HepG2 (cell line): ENCODE results near the gene DDRGK1. TPM values are rescaled to one million over a fixed set of nuclear protein-coding genes. Genes with fewer than 3 reads are reported as not detected.

Experiments
- DMAP1 ChIP-seq: IDR thresholded peaks from 2 replicates; pipeline ENCODE4 v1.6.1; 2016
- DNMT3B ChIP-seq: conservative IDR thresholded peaks from 2 replicates; pipeline ENCODE4 v1.6.1; 2016; ENCODE audit warnings: missing biosample characterization, control low read depth
- E2F5 ChIP-seq: sonication (generic); formaldehyde crosslinking; conservative IDR thresholded peaks from 2 replicates; pipeline ENCODE4 v1.4.0; 2020; ENCODE audit warnings: missing genetic modification reagents
- GPN1 ChIP-seq: sonication (generic); formaldehyde crosslinking; IDR thresholded peaks from 2 replicates; pipeline ENCODE4 v1.5.1; 2020; ENCODE audit warnings: missing genetic modification reagents, borderline replicate concordance
- HDAC6 ChIP-seq: fragments of 200-600 bp; sonication (generic); IDR thresholded peaks from 2 replicates; pipeline ENCODE4 v1.7.0; 2017; ENCODE audit warnings: mild to moderate bottlenecking, antibody characterized with exemption, low read length, low read depth
- HMG20B ChIP-seq: conservative IDR thresholded peaks from 2 replicates; pipeline ENCODE4 v1.6.1; 2016; ENCODE audit warnings: missing genetic modification reagents, missing compliant biosample characterization
- HOXA3 ChIP-seq: sonication (generic); formaldehyde crosslinking; IDR thresholded peaks from 2 replicates; pipeline ENCODE4 v1.5.0; 2020; ENCODE audit warnings: missing genetic modification reagents
- MATR3 ChIP-seq: sonication (generic); formaldehyde crosslinking; IDR thresholded peaks from 2 replicates; pipeline ENCODE4 v1.4.0; 2020; ENCODE audit warnings: missing genetic modification reagents
- MTERF4 ChIP-seq: sonication (generic); formaldehyde crosslinking; IDR thresholded peaks from 2 replicates; pipeline ENCODE4 v1.8.0; 2023; ENCODE audit warnings: mild to moderate bottlenecking, missing genetic modification reagents
- MZF1 ChIP-seq: sonication (generic); formaldehyde crosslinking; IDR thresholded peaks from 2 replicates; pipeline ENCODE4 v1.8.1; 2023; ENCODE audit warnings: mild to moderate bottlenecking, missing genetic modification reagents, borderline replicate concordance
- NCOA1 ChIP-seq: sonication (generic); formaldehyde crosslinking; IDR thresholded peaks from 2 replicates; pipeline ENCODE4 v1.9.0; 2021; ENCODE audit warnings: missing genetic modification reagents
- PCBP2 ChIP-seq: fragments of 200-400 bp; formaldehyde crosslinking; optimal IDR thresholded peaks from 2 replicates; pipeline ENCODE3; 2018; ENCODE audit warnings: low read length, low read depth; ENCODE audit not compliant: poor library complexity, severe bottlenecking
- PHB2 ChIP-seq: fragments of 450-650 bp; IDR thresholded peaks from 2 replicates; pipeline ENCODE4 v1.6.1; 2018; ENCODE audit not compliant: partially characterized antibody
- TCF12 ChIP-seq, 2 experiments: fragments of 450-650 bp in 1 of 2; sonication (generic) in 1 of 2; formaldehyde crosslinking in 1 of 2; IDR thresholded peaks; 2 replicates each; pipeline versions ENCODE4 v1.6.1 to v1.8.0; 2017 to 2022; ENCODE audit warnings: antibody characterized with exemption in 1 of 2, mild to moderate bottlenecking in 1 of 2, missing genetic modification reagents in 1 of 2, moderate library complexity in 1 of 2
- ZBTB33 ChIP-seq: sonication (generic); formaldehyde crosslinking; IDR thresholded peaks from 2 replicates; pipeline ENCODE4 v1.4.0; 2020; ENCODE audit warnings: missing genetic modification reagents
- ZFP82 ChIP-seq: sonication (generic); formaldehyde crosslinking; IDR thresholded peaks from 2 replicates; pipeline ENCODE4 v1.5.1; 2020; ENCODE audit warnings: mild to moderate bottlenecking, missing genetic modification reagents, borderline replicate concordance
- ZNF121 ChIP-seq: sonication (generic); formaldehyde crosslinking; IDR thresholded peaks from 2 replicates; pipeline ENCODE4 v1.5.0; 2020; ENCODE audit warnings: mild to moderate bottlenecking, missing genetic modification reagents
- ZNF24 ChIP-seq: fragments of 450-650 bp; IDR thresholded peaks from 2 replicates; pipeline ENCODE4 v1.6.1; 2017; ENCODE audit warnings: antibody characterized with exemption, mild to moderate bottlenecking
- ZNF317 ChIP-seq: sonication (generic); formaldehyde crosslinking; IDR thresholded peaks from 2 replicates; pipeline ENCODE4 v1.5.0; 2020; ENCODE audit warnings: mild to moderate bottlenecking, missing genetic modification reagents
- ZNF468 ChIP-seq: sonication (generic); formaldehyde crosslinking; IDR thresholded peaks from 2 replicates; pipeline ENCODE4 v1.8.0; 2022; ENCODE audit warnings: mild to moderate bottlenecking, moderate library complexity, missing genetic modification reagents
- ZNF572 ChIP-seq: sonication (generic); formaldehyde crosslinking; IDR thresholded peaks from 2 replicates; pipeline ENCODE4 v1.5.1; 2020; ENCODE audit warnings: mild to moderate bottlenecking, missing genetic modification reagents
- ZNF580 ChIP-seq: IDR thresholded peaks from 2 replicates; pipeline ENCODE4 v1.6.1; 2016; ENCODE audit warnings: low read depth, borderline replicate concordance
- ZNF770 ChIP-seq: sonication (generic); formaldehyde crosslinking; IDR thresholded peaks from 2 replicates; pipeline ENCODE4 v1.5.0; 2020; ENCODE audit warnings: mild to moderate bottlenecking, missing genetic modification reagents
- polyA plus RNA-seq, 8 experiments: library from polyadenylated mRNA; depleted of rRNA in 3 of 8; stranded (reverse) in 7 of 8; unstranded in 1 of 8; fragments of >200 nt; fragmentation: Illumina TruSeq in 4 of 8; extraction: Trizol in 4 of 8; gene quantifications; 2 replicates each; pipeline versions ENCODE4 v1.2.1 to v1.2.3, GENCODE V29; 2011 to 2016; ENCODE audit warnings: low read depth in 4 of 8, missing spikeins in 1 of 8, mixed read lengths in 1 of 8; ENCODE audit not compliant: insufficient read depth in 1 of 8
- total RNA-seq, 5 experiments: library from RNA; depleted of rRNA; stranded (reverse); fragments of >200 nt; fragmentation: Illumina TruSeq; extraction: Trizol; gene quantifications; 2 replicates each; pipeline ENCODE4 v1.2.3, GENCODE V29; 2016; ENCODE audit warnings: low read depth in 1 of 5

DDRGK1 gene
- total and polyA plus RNA-seq, 2 of the 13 experiments (the other 11 are each of a cell fraction or from before 2014, with no cell fraction given) = 96.7 to 149 TPM

- TF ChIP-seq ZNF572 (0 out of 2 replicates have a peak, but pooled peaks have one; percentile 3), ZNF317 (CRISPR knock-in tag) (no peak), HOXA3 (CRISPR knock-in tag) (no peak), HMG20B (no peak), HDAC6 (no peak), DNMT3B (CRISPR knock-in tag) (no peak), MTERF4 (0 out of 2 replicates have a peak, but pooled peaks have one; percentile 11), ZNF770 (CRISPR knock-in tag) (no peak), DMAP1 (CRISPR knock-in tag) (no peak), ZNF121 (0 out of 2 replicates have a peak, but pooled peaks have one; percentile 2), E2F5 (CRISPR knock-in tag) (no peak), PCBP2 (no peak), PHB2 (no peak), MATR3 (CRISPR knock-in tag) (no peak), ZNF468 (peak; percentile 21; the same call in 1 of the 2 replicates), ZNF24 (no peak), ZFP82 (CRISPR knock-in tag) (no peak), GPN1 (CRISPR knock-in tag) (no peak), MZF1 (CRISPR knock-in tag) (peak; percentile 46; the same call in 1 of the 2 replicates), ZNF580 (CRISPR knock-in tag) (no peak), ZBTB33 (CRISPR knock-in tag) (no peak), TCF12 (IDR thresholded peaks at IDR 0.05) (no peak), TCF12 (CRISPR knock-in tag; IDR thresholded peaks at IDR 0.05) (no peak), NCOA1 (CRISPR knock-in tag) (no peak)
Observed at GRCh38 chr20:3208786-3209256, 4.3 kb upstream of the DDRGK1 start (continued).
